WTC11 (cell line): Measurements from ENCODE around the gene HTR4. TPM values are rescaled to one million over a fixed set of nuclear protein-coding genes. Genes with fewer than 3 reads are reported as not detected.

Source experiments
- ATAC-seq: fragments of 200-7000 bp; cut with Tn5 transposase; 2 replicates; pipeline ENCODE4 v1.10.0; 2021; ENCODE audit warnings: mild to moderate bottlenecking, moderate library complexity
- CTCF ChIA-PET: fragments of 300-600 bp; sonication (Branson Sonifier 250); formaldehyde crosslinking; loops from one replicate; lab custom pipeline; 2021; ENCODE audit warnings: antibody characterized with exemption; lab: Charles Lee
- POLR2A ChIA-PET: fragments of 350-600 bp; sonication (Branson Sonifier 250); formaldehyde crosslinking; loops from one replicate; lab custom pipeline; 2021; ENCODE audit warnings: antibody characterized with exemption; lab: Charles Lee
- DNase-seq: peaks from one replicate; pipeline ENCODE4 v3.0.0; 2021; ENCODE audit warnings: low spot score
- H3K27ac Mint-ChIP-seq: 2 replicates; pipeline ENCODE4 v1.8.0; 2021; ENCODE audit warnings: mixed read lengths
- H3K27me3 Mint-ChIP-seq: 2 replicates; pipeline ENCODE4 v1.8.0; 2021; ENCODE audit warnings: low read depth, mild to moderate bottlenecking, moderate library complexity, mixed read lengths
- H3K36me3 Mint-ChIP-seq: 2 replicates; pipeline ENCODE4 v1.8.0; 2021; ENCODE audit warnings: mixed read lengths
- H3K4me1 Mint-ChIP-seq: 2 replicates; pipeline ENCODE4 v1.8.0; 2022; ENCODE audit warnings: mixed read lengths
- H3K4me3 Mint-ChIP-seq: 2 replicates; pipeline ENCODE4 v1.8.0; 2021; ENCODE audit warnings: mild to moderate bottlenecking, moderate library complexity, mixed read lengths
- H3K9me3 Mint-ChIP-seq: 2 replicates; pipeline ENCODE4 v1.8.0; 2021; ENCODE audit warnings: mixed read lengths
- CREB1 ChIP-seq: sonication (generic); formaldehyde crosslinking; IDR thresholded peaks from 2 replicates; pipeline ENCODE4 v1.8.0; 2023; ENCODE audit warnings: mild to moderate bottlenecking, missing genetic modification reagents
- CREM ChIP-seq: sonication (generic); formaldehyde crosslinking; IDR thresholded peaks from 2 replicates; pipeline ENCODE4 v1.8.1; 2022; ENCODE audit warnings: mild to moderate bottlenecking, missing genetic modification reagents, moderate library complexity
- HMGA2 ChIP-seq: fragments of 250-450 bp; sonication (Bioruptor Pico); IDR thresholded peaks from 2 replicates; pipeline ENCODE4 v1.4.0; 2021; ENCODE audit warnings: mild to moderate bottlenecking, moderate library complexity
- JUN ChIP-seq: sonication (generic); formaldehyde crosslinking; IDR thresholded peaks from 2 replicates; pipeline ENCODE4 v1.8.0; 2023; ENCODE audit warnings: mild to moderate bottlenecking, missing genetic modification reagents
- SP1 ChIP-seq: sonication (generic); formaldehyde crosslinking; conservative IDR thresholded peaks from 2 replicates; pipeline ENCODE4 v1.8.1; 2022; ENCODE audit warnings: missing genetic modification reagents
- TEAD1 ChIP-seq: sonication (generic); formaldehyde crosslinking; IDR thresholded peaks from 2 replicates; pipeline ENCODE4 v1.8.0; 2022; ENCODE audit warnings: mild to moderate bottlenecking, missing genetic modification reagents
- ZNF219 ChIP-seq: sonication (generic); formaldehyde crosslinking; IDR thresholded peaks from 2 replicates; pipeline ENCODE4 v1.8.0; 2023; ENCODE audit warnings: missing genetic modification reagents, mild to moderate bottlenecking, borderline replicate concordance
- ZNF671 ChIP-seq: fragments of 250-450 bp; sonication (Bioruptor Pico); IDR thresholded peaks from 2 replicates; pipeline ENCODE4 v1.8.0; 2021; ENCODE audit warnings: mild to moderate bottlenecking
- total RNA-seq: library from RNA; stranded (reverse); gene quantifications from 3 replicates; pipeline ENCODE4 v1.2.3, GENCODE V29; 2021
- TF ChIP-seq, protein P1 (sequence below): fragments of 250-450 bp; sonication (Bioruptor Pico); IDR thresholded peaks from 2 replicates; pipeline ENCODE4 v1.9.0; 2021; ENCODE audit warnings: mild to moderate bottlenecking
- TF ChIP-seq, protein P2 (sequence below): sonication (generic); formaldehyde crosslinking; IDR thresholded peaks from 2 replicates; pipeline ENCODE4 v1.8.1; 2022; ENCODE audit warnings: missing genetic modification reagents, borderline replicate concordance
- TF ChIP-seq, protein P3 (sequence below): fragments of 250-450 bp; sonication (Bioruptor Pico); conservative IDR thresholded peaks from 2 replicates; pipeline ENCODE4 v1.9.0; 2021; ENCODE audit warnings: mild to moderate bottlenecking
- TF ChIP-seq, protein P4 (sequence below): sonication (generic); formaldehyde crosslinking; IDR thresholded peaks from 2 replicates; pipeline ENCODE4 v1.8.0; 2022; ENCODE audit warnings: missing genetic modification reagents

Gene HTR4
- total RNA-seq, 1 experiment from 2014 or later = not detected

DNA sequence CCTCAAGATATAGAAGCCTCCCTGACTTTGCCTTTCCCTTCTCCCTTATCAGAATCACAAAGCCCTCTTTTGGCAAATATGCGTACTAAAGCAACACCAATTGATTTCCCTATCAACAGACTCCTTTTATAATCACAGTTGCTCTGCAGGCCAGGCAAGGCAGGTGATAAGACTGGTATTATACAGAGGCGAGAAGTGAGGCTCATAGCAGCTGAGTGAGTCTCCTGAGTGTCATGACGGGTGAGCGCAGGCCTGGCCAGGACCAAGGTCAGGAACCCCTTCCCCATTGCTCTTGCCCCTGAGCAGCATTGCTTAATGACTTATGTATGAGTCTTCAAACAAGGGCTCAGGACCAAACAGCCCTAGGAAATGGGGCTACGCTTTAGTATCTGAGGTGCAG is 199.8 kb downstream of the HTR4 start:
- H3K4me3 Mint-ChIP-seq = no peak overlapping the region
- ATAC-seq (peak; percentile 66), DNase-seq (no peak)
- no peak for TF ChIP-seq TEAD1 (CRISPR knock-in tag)
- no peak for TF ChIP-seq CREM (CRISPR knock-in tag)
- no peak for TF ChIP-seq ZNF219 (CRISPR knock-in tag)
- TF ChIP-seq CREB1 (CRISPR knock-in tag) = no peak
- no peak for TF ChIP-seq HMGA2 (CRISPR knock-in tag)
- TF ChIP-seq SP1 = no peak
- no peak for TF ChIP-seq JUN (CRISPR knock-in tag)
- no peak for TF ChIP-seq ZNF671
- ChIA-PET CTCF (interaction anchor here (0.8 to 4.1 kb wide), 6 partner anchors 11 to 660 kb away, joined by 3 to 25 read pairs (median 4); no protein-coding TSS in a partner anchor), POLR2A (no interaction called here)
- H3K9me3 Mint-ChIP-seq = no peaks in the 10 kb centered on the region
- H3K36me3 Mint-ChIP-seq = no peaks in the 10 kb centered on the region
- no peaks in the 10 kb centered on the region for H3K27me3 Mint-ChIP-seq
- no peak overlapping the region for H3K27ac Mint-ChIP-seq
- peaks cover 27% of the 10 kb centered on the region for H3K4me1 Mint-ChIP-seq

DNA sequence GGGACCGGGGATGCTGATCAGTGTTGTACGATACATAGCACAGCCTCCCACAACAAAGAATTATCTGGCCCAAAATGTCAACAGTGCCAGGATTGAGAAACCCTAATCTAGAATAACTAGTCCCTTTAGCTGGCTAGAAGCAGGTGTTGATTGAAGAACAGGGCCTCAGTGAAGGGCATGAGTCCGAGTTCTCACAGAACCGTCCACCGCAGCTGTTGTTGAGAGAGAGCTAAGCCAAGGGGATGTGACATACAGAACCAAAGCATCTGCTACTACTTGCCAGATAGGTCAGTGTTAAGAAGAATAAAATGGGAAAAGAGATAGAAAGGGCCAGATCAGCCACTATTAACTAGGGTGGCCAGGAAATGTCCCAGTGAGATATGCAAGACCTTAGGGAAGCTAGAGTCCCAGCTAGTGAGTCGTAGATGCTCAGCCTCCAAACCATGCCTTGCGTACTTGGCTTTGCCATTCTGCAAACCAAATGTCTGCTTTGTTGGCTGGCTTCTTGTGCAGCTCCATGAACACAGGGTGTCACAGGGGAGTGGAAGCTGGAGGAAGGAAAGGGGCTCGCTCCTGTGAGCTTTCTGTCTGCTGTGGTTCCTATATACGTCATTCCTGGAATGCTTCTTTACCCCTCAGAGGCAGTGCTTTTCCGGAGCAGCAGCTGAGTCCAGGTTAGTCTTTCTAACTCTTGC is 201.7 kb downstream of the HTR4 start:
- TF ChIP-seq, protein P1, sequence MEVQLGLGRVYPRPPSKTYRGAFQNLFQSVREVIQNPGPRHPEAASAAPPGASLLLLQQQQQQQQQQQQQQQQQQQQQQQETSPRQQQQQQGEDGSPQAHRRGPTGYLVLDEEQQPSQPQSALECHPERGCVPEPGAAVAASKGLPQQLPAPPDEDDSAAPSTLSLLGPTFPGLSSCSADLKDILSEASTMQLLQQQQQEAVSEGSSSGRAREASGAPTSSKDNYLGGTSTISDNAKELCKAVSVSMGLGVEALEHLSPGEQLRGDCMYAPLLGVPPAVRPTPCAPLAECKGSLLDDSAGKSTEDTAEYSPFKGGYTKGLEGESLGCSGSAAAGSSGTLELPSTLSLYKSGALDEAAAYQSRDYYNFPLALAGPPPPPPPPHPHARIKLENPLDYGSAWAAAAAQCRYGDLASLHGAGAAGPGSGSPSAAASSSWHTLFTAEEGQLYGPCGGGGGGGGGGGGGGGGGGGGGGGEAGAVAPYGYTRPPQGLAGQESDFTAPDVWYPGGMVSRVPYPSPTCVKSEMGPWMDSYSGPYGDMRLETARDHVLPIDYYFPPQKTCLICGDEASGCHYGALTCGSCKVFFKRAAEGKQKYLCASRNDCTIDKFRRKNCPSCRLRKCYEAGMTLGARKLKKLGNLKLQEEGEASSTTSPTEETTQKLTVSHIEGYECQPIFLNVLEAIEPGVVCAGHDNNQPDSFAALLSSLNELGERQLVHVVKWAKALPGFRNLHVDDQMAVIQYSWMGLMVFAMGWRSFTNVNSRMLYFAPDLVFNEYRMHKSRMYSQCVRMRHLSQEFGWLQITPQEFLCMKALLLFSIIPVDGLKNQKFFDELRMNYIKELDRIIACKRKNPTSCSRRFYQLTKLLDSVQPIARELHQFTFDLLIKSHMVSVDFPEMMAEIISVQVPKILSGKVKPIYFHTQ (CRISPR knock-in tag) = no peak
- no peaks in the 10 kb centered on the region for H3K36me3 Mint-ChIP-seq
- ATAC-seq (no peak), DNase-seq (no peak)
- H3K9me3 Mint-ChIP-seq = no peaks in the 10 kb centered on the region
- ChIA-PET CTCF (interaction anchor here (1.6 to 4.1 kb wide), 4 partner anchors 9 to 278 kb away, joined by 4 to 25 read pairs (median 15); no protein-coding TSS in a partner anchor), POLR2A (no interaction called here)
- H3K4me1 Mint-ChIP-seq = peaks cover 31% of the 10 kb centered on the region
- no peak overlapping the region for H3K4me3 Mint-ChIP-seq
- no peak overlapping the region for H3K27ac Mint-ChIP-seq
- no peaks in the 10 kb centered on the region for H3K27me3 Mint-ChIP-seq

DNA sequence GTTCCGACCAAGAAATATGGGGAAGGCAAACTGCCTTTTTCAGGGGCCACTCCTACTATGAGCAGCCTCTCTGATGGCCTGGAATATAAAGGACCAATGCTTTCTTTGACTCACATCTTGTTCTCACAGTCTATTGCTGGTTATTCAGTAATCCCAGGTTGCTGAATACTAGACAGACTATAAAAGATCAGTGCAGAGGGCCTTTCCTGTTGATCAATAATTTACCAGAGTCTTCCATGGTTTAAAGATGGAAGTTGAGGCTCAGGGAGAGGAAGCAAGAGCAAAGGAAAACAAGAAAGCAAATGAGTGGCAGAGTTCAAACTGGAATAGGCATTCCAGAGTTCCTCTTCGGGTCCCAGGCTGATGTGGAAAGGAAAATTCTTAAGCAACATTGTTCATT is 207.7 kb downstream of the HTR4 start:
- no peaks in the 10 kb centered on the region for H3K9me3 Mint-ChIP-seq
- POLR2A ChIA-PET = interaction anchor here (0.5 kb wide), 1 partner anchor 18 kb away, joined by 3 read pairs; no protein-coding TSS in a partner anchor

More for the DNA sequence above, 207.7 kb downstream of the HTR4 start:
- CTCF ChIA-PET = interaction anchor here (0.9 to 3.1 kb wide), 3 partner anchors 36 to 284 kb away, joined by 3 to 35 read pairs (median 4); no protein-coding TSS in a partner anchor
- Mint-ChIP-seq H3K4me3 (no peak overlapping the region), H3K4me1 (peaks cover 13% of the 10 kb centered on the region), H3K27ac (no peak overlapping the region), H3K27me3 (no peaks in the 10 kb centered on the region), H3K36me3 (peaks cover 3% of the 10 kb centered on the region)
- DNase-seq (no peak), ATAC-seq (no peak)
- TF ChIP-seq, protein P2, sequence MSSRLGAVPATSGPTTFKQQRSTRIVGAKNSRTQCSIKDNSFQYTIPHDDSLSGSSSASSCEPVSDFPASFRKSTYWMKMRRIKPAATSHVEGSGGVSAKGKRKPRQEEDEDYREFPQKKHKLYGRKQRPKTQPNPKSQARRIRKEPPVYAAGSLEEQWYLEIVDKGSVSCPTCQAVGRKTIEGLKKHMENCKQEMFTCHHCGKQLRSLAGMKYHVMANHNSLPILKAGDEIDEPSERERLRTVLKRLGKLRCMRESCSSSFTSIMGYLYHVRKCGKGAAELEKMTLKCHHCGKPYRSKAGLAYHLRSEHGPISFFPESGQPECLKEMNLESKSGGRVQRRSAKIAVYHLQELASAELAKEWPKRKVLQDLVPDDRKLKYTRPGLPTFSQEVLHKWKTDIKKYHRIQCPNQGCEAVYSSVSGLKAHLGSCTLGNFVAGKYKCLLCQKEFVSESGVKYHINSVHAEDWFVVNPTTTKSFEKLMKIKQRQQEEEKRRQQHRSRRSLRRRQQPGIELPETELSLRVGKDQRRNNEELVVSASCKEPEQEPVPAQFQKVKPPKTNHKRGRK (CRISPR knock-in tag) = no peak
- TF ChIP-seq, protein P3, sequence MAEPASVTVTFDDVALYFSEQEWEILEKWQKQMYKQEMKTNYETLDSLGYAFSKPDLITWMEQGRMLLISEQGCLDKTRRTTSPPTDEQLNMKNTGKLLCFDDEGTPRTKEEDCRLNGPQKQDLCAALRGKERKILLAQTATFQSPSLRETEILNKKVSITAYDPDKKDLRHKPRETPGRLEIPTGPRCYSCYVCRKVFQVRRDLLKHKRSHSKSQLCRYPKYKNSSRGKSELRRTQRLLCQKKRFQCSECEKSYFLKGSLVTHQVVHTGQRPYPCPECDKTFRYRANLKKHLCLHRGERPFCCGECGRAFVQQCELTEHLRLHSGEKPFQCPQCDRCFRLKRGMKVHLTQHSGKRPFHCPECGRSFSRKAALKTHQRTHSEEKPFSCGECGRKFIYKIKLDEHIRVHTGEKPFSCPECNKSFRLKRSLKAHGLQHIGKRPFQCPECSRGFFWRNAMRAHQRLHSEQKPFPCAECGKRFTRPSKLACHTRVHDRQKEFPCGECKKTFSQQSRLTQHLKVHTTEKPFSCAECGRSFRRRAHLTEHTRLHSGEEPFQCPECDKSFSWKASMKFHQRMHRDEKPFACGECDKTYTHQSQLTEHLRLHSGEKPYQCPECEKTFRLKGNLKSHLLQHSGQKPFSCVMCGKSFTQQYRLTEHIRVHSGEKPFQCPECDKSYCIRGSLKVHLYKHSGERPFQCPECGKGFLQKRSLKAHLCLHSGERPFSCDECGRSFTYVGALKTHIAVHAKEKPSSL (CRISPR knock-in tag) = no peak
- TF ChIP-seq, protein P4, sequence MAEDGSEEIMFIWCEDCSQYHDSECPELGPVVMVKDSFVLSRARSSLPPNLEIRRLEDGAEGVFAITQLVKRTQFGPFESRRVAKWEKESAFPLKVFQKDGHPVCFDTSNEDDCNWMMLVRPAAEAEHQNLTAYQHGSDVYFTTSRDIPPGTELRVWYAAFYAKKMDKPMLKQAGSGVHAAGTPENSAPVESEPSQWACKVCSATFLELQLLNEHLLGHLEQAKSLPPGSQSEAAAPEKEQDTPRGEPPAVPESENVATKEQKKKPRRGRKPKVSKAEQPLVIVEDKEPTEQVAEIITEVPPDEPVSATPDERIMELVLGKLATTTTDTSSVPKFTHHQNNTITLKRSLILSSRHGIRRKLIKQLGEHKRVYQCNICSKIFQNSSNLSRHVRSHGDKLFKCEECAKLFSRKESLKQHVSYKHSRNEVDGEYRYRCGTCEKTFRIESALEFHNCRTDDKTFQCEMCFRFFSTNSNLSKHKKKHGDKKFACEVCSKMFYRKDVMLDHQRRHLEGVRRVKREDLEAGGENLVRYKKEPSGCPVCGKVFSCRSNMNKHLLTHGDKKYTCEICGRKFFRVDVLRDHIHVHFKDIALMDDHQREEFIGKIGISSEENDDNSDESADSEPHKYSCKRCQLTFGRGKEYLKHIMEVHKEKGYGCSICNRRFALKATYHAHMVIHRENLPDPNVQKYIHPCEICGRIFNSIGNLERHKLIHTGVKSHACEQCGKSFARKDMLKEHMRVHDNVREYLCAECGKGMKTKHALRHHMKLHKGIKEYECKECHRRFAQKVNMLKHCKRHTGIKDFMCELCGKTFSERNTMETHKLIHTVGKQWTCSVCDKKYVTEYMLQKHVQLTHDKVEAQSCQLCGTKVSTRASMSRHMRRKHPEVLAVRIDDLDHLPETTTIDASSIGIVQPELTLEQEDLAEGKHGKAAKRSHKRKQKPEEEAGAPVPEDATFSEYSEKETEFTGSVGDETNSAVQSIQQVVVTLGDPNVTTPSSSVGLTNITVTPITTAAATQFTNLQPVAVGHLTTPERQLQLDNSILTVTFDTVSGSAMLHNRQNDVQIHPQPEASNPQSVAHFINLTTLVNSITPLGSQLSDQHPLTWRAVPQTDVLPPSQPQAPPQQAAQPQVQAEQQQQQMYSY (CRISPR knock-in tag) = no peak
